GM18520 (cell line): ENCODE data around the gene PHF5A.
"Not testable (repeated sequence)": the region's sequence is repeated elsewhere in the genome, so short reads cannot be mapped to it uniquely, and the experiment has no call there.

Experiments
- ATAC-seq: cut with Tn5 transposase; IDR thresholded peaks from one replicate; pipeline ENCODE4 v1.9.1; 2021; ENCODE audit not compliant: unreplicated experiment

The PHF5A gene

GRCh38 chr22:41488076-41488475 lies 19.6 kb upstream of the PHF5A start:
- ATAC-seq, result no peak

- ATAC-seq, result no peak
Measured at GRCh38 chr22:41487037-41487935, 18.8 kb upstream of the PHF5A start.

- ATAC-seq, result no peak
Measured at GRCh38 chr22:41485033-41485432, 16.5 kb upstream of the PHF5A start.

- no peak for ATAC-seq
Measured at GRCh38 chr22:41482319-41482935, 13.9 kb upstream of the PHF5A start.

- ATAC-seq, result no peak
Measured at GRCh38 chr22:41481925-41482318, 13.4 kb upstream of the PHF5A start.

GRCh38 chr22:41481131-41481830 lies 12.8 kb upstream of the PHF5A start:
- no peak for ATAC-seq

- ATAC-seq, result no peak
Measured at GRCh38 chr22:41480397-41480735, 11.9 kb upstream of the PHF5A start.

- ATAC-seq, result no peak
Measured at GRCh38 chr22:41479671-41480396, 11.3 kb upstream of the PHF5A start.

- ATAC-seq, result no peak
Measured at GRCh38 chr22:41478891-41479521, 10.5 kb upstream of the PHF5A start.

GRCh38 chr22:41478473-41478872 lies 10.0 kb upstream of the PHF5A start:
- ATAC-seq, result no peak

GRCh38 chr22:41474872-41475451 lies 6.5 kb upstream of the PHF5A start:
- no peak for ATAC-seq

- ATAC-seq, result no peak
Measured at GRCh38 chr22:41471568-41471967, 3.1 kb upstream of the PHF5A start.

GRCh38 chr22:41470886-41471285 lies 2.4 kb upstream of the PHF5A start:
- ATAC-seq, result no peak

GRCh38 chr22:41469218-41469851 lies 843 bp upstream of the PHF5A start:
- ATAC-seq, result no peak

- no peak for ATAC-seq
Measured at GRCh38 chr22:41461901-41462300, 6.6 kb downstream of the PHF5A start.

- not testable (repeated sequence) for ATAC-seq
Measured at GRCh38 chr22:41460071-41460470, 8.4 kb downstream of the PHF5A start.

GRCh38 chr22:41459431-41459830 lies 9.1 kb downstream of the PHF5A start:
- ATAC-seq, result no peak

- ATAC-seq, result no peak
Measured at GRCh38 chr22:41458161-41458728, 10.2 kb downstream of the PHF5A start.

GRCh38 chr22:41448189-41448808 lies 20.2 kb downstream of the PHF5A start:
- ATAC-seq, result peak; percentile 37
